Stimulated activated naive CD8-positive, alpha-beta T cell treated with anti-CD3 and anti-CD28 coated beads, Interleukin-15, Interleukin-2, amounts not matched to agents 100 U/mL and 50 U/mL, for 24 hours (primary cell): ENCODE data around the gene ATP2A3.

Source experiments
- ATAC-seq: fragments of 150-1000 bp; cut with Tn5 transposase; one replicate; pipeline ENCODE4 v1.10.0; 2021
- DNase-seq: peaks from one replicate; pipeline ENCODE4 v3.0.0; 2021

ATP2A3 gene

GRCh38 chr17:3964203-3965117 is at the start of gene ATP2A3:
Gene ATP2A3, minus strand, starts transcription at chr17:3964437. Its CDS starts 146 bp downstream, at chr17:3964291.
- DNase-seq = peak; percentile 79
- peak; percentile 75 for ATAC-seq

- no peak for ATAC-seq
- no peak for DNase-seq
These were observed 46.5 kb upstream of the ATP2A3 start for GRCh38 chr17:4010754-4011153.

GRCh38 chr17:4009186-4009785 is 45.0 kb upstream of the ATP2A3 start:
- DNase-seq (no peak), ATAC-seq (no peak)

GRCh38 chr17:4008441-4009185 is 44.4 kb upstream of the ATP2A3 start:
- ATAC-seq = no peak

GRCh38 chr17:4008082-4008435 is 43.8 kb upstream of the ATP2A3 start:
- ATAC-seq = no peak
- DNase-seq = no peak

More at GRCh38 chr17:4008441-4009185, 44.4 kb upstream of the ATP2A3 start:
- DNase-seq = no peak

GRCh38 chr17:4007346-4008081 is 43.3 kb upstream of the ATP2A3 start:
- ATAC-seq (no peak), DNase-seq (no peak)

GRCh38 chr17:4006745-4007211 is 42.5 kb upstream of the ATP2A3 start:
- DNase-seq = no peak
- no peak for ATAC-seq

GRCh38 chr17:4006165-4006589 is 41.9 kb upstream of the ATP2A3 start:
- ATAC-seq (no peak), DNase-seq (no peak)

GRCh38 chr17:4005296-4006164 is 41.3 kb upstream of the ATP2A3 start:
- no peak for DNase-seq
- no peak for ATAC-seq

GRCh38 chr17:4004517-4005295 is 40.5 kb upstream of the ATP2A3 start:
- peak; percentile 79 for ATAC-seq
- peak; percentile 77 for DNase-seq

GRCh38 chr17:4003501-4004421 is 39.5 kb upstream of the ATP2A3 start:
- no peak for DNase-seq
- ATAC-seq = no peak

- ATAC-seq = no peak
- no peak for DNase-seq
These were observed 38.9 kb upstream of the ATP2A3 start for GRCh38 chr17:4003131-4003500.

GRCh38 chr17:4001048-4001590 is 36.9 kb upstream of the ATP2A3 start:
- ATAC-seq = no peak
- DNase-seq = no peak

GRCh38 chr17:3998436-3998835 is 34.2 kb upstream of the ATP2A3 start:
- no peak for ATAC-seq

GRCh38 chr17:3995067-3995466 is 30.8 kb upstream of the ATP2A3 start:
- DNase-seq (no peak), ATAC-seq (no peak)

More at GRCh38 chr17:3998436-3998835, 34.2 kb upstream of the ATP2A3 start:
- no peak for DNase-seq

GRCh38 chr17:3994221-3994576 is 30.0 kb upstream of the ATP2A3 start:
- ATAC-seq = no peak
- no peak for DNase-seq

GRCh38 chr17:3993493-3994220 is 29.4 kb upstream of the ATP2A3 start:
- ATAC-seq (no peak), DNase-seq (no peak)

- no peak for DNase-seq
- ATAC-seq = no peak
These were observed 28.1 kb upstream of the ATP2A3 start for GRCh38 chr17:3992370-3992769.
